GM21529 (cell line): ENCODE data around the gene CIPC.
A peak's percentile ranks its signal among the peaks of the same experiment; 100 is the strongest.

Source experiments
- ATAC-seq: cut with Tn5 transposase; IDR thresholded peaks from one replicate; pipeline ENCODE4 v1.9.1; 2021; ENCODE audit not compliant: unreplicated experiment

The CIPC gene

GRCh38 chr14:77125281-77125801 is 27.3 kb downstream of the CIPC start:
- no peak for ATAC-seq

- ATAC-seq: no peak
Observed at GRCh38 chr14:77125823-77126325, 27.8 kb downstream of the CIPC start.

- ATAC-seq: no peak
Observed at GRCh38 chr14:77126461-77126990, 28.5 kb downstream of the CIPC start.

DNA sequence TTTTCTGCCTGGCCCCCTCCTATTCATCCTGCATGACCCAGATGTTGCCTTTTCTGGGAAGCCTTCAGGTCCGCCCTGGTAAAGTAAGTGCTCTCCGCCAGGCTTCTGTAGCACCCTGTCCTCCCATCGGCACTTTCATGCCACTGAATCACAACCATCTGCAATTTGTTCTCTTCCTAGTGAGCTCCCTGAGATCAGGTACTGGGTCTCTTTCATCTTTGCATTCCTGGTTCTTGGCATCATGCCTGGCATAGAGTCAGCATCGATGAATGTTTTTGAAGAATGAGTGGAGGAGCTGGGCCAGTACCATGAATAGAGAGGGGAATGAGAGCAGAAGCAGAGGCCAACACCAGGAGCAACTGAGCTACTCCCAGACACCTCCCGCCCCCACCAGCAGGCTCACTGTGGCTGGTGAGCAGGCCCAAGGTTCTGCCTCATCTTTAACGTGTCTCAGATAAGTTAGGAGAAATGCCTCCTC is 30.4 kb downstream of the CIPC start:
- no peak for ATAC-seq

DNA sequence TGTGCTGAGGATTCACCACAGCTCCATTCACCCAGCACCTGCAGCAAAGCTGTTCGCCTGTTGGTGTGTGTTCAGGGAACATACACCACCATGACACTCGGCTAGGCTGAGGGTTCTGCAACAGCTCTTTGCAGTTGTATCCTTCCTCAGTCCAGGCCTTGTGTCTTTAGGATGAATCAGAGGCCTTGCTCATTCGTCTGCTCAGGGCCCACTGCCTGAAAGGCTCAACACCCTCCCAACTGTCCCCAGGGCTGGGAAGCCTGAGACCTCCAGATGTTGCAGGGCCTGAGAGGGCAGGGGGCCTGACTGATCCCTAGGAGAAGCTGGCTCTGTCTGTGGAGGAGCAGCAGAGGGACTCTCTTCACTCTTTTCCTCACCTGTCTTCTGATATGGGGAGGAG is 32.3 kb downstream of the CIPC start:
- no peak for ATAC-seq

DNA sequence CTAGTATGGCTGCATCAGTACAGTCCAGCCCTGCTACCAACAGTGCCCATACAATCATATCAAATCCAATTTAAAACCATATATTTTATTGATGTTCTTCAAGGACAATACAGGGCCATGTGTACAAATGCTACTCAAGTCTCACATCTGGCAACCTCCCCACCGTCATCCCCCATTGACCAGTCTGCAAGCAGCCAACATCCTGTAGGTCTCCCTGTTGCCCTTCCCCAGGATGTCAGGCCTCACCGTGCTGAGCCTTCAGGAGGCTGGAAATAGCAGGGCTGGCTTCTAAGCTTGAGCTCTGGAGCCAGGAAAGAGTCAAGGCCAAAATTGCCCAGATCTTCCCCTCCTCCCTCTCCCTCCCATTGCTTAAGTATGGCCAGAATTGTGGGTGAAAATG is 33.1 kb downstream of the CIPC start:
- no peak for ATAC-seq

DNA sequence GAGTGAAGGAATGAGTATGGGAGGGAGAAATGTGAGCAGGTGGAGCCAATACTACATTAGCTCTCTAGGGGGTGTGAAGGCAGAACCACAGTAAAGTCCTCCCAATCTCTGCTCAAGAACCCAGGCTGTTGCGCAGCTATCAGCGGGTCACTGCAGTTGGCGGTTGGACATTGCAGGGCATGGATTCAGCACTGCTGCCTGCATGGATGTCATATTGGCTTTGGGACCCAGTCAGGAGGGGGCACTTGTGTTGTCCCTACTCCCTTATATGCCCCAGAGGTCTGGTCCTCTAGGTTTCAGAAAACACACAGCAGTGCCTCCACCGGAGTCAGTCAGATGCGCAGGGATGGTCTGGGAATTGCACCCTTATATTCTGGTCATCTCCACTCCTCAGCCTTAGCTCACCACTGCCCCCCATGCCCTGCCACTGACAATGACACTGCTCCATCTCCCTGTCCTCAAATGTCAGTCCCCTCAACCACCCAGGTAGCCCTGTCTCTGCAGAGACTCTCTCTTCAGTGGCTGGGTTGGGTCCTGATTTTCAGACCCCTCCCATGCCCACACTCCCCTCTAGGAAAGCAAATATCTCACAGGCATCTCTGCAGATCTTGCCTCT is 33.9 kb downstream of the CIPC start:
- ATAC-seq: no peak

DNA sequence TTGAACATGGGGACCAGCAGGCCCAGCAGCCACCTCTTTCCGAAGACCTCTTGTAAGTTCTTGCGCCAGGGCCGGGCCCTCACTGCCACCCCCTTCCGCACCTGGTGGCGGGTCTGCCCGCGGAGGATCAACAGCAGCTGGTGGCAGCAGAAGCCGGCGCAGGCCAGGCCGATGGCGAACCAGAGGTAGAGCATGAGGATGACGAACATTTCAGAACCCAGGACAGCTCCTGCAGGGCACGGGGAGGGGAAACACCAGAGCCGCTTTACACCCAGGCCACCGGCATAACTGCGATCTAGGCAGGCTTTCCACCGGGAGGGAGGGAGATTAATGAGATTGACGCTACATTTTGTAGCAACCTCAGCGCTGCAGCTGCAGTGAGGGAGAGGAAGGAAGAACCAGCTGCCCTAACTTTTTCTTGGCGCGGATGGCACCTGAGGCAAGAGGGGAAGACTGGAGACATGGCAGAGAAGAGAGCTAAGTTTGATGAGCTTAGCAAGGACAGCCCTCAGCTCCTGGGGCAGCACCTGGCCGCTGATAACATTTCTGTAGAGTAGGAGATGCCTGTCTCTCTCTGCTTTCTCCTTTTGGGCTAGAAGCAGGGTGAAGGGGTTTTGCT is 35.8 kb downstream of the CIPC start:
- ATAC-seq: peak; percentile 68

GRCh38 chr14:77139022-77139421 is 41.0 kb downstream of the CIPC start:
- no peak for ATAC-seq

DNA sequence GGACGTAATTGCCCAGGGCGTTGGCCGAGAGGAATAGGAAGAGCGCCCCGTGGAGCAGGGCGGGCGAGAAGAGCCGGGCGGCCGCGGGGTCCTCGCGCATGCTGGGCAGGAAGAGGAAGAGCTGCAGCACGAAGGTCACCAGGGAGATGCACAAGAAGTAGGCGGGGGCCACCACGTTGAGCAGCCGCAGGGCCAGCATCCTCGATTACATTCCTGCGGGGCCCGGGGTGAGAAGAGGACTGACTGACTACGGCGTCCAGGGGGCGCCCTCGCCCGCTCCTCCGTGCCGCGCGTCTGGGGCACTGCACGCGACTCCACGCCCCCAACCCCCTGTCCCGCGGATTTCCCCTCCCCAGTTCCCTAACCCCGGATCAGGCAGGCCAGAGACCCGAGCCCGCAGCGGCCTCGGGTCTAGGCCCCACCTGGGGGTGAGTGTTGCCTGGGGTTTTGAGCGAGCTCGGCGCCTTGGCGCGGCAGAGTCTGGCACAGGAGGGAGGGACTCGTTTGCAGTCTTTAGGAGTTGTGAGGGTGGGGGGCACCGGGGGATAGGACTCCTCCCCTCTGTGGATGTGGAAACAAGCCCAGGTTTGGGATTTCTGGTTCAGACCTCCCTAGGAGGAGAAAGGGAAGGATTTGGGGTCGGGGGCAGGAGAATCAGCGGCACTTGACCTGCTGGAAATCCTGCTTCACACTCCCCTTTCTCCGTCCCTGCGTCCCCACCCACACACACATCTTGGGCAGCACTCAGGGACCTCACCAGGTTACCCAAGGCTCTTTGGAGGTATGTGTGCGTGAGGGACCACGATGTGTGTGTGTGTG is 41.7 kb downstream of the CIPC start:
- no peak for ATAC-seq

DNA sequence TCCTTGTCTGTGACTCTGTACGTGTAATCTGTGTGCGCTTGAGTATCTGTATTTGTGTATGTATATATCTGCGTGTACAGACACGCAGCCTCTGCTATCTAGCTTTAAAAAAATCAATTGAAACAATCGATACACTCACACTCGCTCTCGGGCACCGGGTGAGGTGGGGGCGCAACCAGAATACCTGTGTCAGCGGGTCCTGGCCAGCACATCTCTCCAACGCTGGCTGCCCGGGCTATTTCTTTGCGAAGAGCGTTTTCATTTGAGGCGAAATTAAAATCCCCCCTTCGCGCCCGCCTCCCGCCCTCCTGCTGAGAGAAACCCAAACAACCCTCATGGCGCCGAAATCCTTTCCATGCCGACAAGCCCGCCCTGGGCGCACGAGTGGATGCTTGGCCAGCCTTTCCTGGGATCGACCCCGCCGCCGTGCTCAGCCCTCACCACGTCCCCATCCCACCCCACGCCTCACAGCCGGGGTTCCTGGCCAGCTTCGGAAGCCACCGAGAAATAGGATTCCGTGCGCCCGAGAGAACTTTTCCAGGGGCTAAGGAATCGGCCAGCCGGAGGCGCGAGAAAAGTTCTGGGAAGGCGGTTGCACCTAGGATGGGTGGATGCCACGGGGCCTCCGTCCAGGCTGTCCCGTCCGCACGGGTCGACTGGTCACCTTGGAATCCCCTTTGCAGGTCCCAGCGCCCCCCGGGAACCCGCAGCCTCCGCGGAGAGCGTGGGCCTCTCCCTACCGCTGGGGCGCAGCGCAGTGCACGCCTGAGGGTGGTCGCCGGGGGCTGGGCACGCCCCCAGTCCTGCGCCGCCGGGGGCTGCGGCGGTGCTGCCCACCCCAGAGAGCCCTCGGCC is 42.5 kb downstream of the CIPC start:
- ATAC-seq: no peak

DNA sequence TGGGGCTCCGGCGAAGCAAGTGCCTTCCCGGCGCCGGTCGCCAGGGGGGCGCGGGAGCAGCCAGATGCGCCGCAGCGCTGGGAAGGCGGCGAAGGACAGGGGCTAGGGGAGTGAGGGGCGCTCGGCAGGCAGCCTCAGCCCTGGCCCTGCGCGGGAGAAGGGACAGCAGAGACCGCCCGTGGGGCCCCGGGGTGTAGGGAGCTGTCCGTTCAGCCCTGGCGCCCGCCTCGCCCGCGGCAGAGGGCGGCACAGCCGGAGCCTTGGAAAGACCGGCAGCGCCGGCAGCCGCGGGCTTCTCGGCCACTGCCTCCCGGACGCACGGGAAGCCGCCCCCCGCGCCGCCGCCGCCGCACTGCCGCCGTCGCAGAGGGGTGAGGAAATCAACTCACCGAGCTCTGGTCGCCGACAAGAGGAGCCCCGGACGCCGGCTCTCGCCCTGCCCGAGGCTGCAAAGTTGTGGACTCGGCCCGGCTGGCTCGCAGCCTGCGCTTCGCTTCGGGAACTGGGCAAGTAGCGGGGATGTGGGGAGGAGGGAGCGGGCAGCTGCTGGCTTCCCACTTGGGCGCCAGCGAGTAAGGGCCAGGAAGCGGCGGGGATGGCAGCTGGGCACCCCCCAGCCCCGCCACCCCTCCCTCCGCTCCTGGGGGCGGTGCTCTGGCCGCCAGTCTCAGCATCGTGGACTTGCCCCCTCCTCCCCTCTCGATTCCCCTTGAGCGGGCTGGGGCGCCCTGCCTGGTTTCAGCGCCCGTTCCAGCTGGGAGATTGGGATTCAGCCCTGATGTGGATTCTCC is 43.4 kb downstream of the CIPC start, which contains the start of gene ZDHHC22:
Gene ZDHHC22 (minus strand): TSS at position 578 of the 791 bp plus-strand sequence. CDS start 2,053 bp downstream, outside the sequence.
- ATAC-seq: no peak

GRCh38 chr14:77142005-77142800 is 44.1 kb downstream of the CIPC start:
- ATAC-seq: no peak

DNA sequence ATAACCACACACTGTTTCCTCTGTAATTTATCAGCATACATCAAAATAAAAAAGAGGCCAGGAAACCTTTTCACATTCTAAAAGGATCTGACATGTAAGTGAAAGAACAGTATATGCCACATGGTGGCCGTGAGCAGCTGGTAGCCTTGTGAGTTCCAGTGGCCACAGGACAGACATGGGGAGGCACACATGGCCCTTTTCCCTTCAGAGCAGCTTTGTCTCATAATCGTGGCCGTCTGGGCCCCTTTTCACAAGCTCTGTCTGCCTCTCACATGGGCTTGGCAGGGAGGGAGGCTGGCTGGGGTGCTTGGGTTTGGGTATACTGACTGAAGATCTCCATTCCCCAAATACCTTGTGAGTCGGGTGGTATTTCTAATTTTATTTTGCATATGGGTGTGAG is 45.0 kb downstream of the CIPC start:
- ATAC-seq: no peak

DNA sequence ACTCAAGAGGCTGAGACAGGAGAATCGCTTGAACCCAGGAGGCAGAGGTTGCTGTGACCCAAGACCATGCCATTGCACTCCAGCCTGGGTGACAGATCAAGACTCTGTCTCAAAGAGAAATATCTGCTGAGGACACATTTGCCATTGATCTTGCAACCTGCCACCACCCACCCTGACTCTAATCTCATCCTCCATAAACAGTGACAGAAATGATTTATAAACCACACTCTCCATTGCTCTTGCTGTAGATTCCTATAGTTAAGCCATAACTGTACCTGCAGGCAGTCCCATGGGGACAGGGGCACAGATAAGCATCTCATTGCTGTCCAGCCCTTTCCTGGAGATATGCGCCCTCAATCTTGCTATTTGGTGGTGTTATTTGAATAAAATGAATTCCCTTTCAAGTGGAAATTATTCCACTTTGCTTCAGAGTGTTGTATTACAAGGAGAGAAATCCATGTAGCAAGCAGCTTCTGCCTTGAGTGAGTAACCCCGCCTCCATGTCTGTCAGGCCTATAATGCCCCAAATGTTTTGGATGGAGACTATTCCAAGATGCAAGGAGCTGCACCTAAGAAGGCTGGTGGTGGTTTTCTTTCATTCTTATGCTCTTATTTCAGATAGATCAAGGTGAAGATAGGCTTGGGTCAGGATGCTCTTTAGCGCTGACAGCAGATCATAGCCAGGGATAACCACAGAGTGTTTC is 46.5 kb downstream of the CIPC start:
- ATAC-seq: no peak

- no peak for ATAC-seq
Observed at GRCh38 chr14:77145975-77146740, 48.1 kb downstream of the CIPC start.

- ATAC-seq: no peak
Observed at GRCh38 chr14:77148510-77149231, 50.6 kb downstream of the CIPC start.
